Measurements from ENCODE around the gene KCNN2. TPM values are rescaled to one million over a fixed set of nuclear protein-coding genes. Genes with fewer than 3 reads are reported as not detected.

Gene KCNN2
- polyA plus RNA-seq, 1 donor from 2014 or later = 1.0 TPM

- H3K9ac ChIP-seq (ENCODE audit: low read length) = no peak overlapping the region
- no peak overlapping the region for H3K4me2 ChIP-seq (ENCODE audit: low read length)
- no peaks in the 10 kb centered on the region for H3K9me3 ChIP-seq (ENCODE audit: low read length)
- H3K36me3 ChIP-seq (ENCODE audit: insufficient read depth, low read length) = no peaks in the 10 kb centered on the region
- H3K27me3 ChIP-seq (ENCODE audit: insufficient read depth, low read depth, low read length) = no peaks in the 10 kb centered on the region
- no peak overlapping the region for H3K4me3 ChIP-seq (ENCODE audit: low read length)
- TF ChIP-seq EZH2 (IDR thresholded peaks at IDR 0.05; ENCODE audit: borderline replicate concordance, insufficient read depth, low read length, poor library complexity, severe bottlenecking) = no peak
- no peak for TF ChIP-seq SMC3 (conservative IDR thresholded peaks at IDR 0.05; ENCODE audit: poor library complexity)
- TF ChIP-seq CTCF (IDR thresholded peaks at IDR 0.05; ENCODE audit: poor library complexity, severe bottlenecking) = no peak
- TF ChIP-seq EP300 (conservative IDR thresholded peaks at IDR 0.05; ENCODE audit: poor library complexity, severe bottlenecking) = no peak
- TF ChIP-seq REST (IDR thresholded peaks at IDR 0.05; ENCODE audit: borderline replicate concordance) = no peak
- TF ChIP-seq RAD21 (conservative IDR thresholded peaks at IDR 0.05) = no peak
- TF ChIP-seq POLR2AphosphoS5 (IDR thresholded peaks at IDR 0.05) = no peak
- TF ChIP-seq MXI1 (conservative IDR thresholded peaks at IDR 0.05; ENCODE audit: poor library complexity, severe bottlenecking) = no peak
- TF ChIP-seq TAF1 (IDR thresholded peaks at IDR 0.05; ENCODE audit: low read depth) = no peak
- H2AFZ ChIP-seq (ENCODE audit: low read depth, low read length) = no peak overlapping the region
- no peaks in the 10 kb centered on the region for H3K79me2 ChIP-seq (replicated peaks; ENCODE audit: insufficient read depth, low read length)
- no peaks in the 10 kb centered on the region for H3F3A ChIP-seq (ENCODE audit: insufficient read depth, low read length, poor library complexity, severe bottlenecking)
- H3K27ac ChIP-seq (ENCODE audit: low read length) = no peak overlapping the region
- no peaks in the 10 kb centered on the region for H3K9me2 ChIP-seq (ENCODE audit: insufficient read depth, low read length)
- no peaks in the 10 kb centered on the region for H4K20me1 ChIP-seq (ENCODE audit: insufficient read depth)
These were observed 45.9 kb downstream of the KCNN2 start for GRCh38 chr5:114407783-114408182.

GRCh38 chr5:114408847-114409246 lies 47.0 kb downstream of the KCNN2 start:
- H3F3A ChIP-seq (ENCODE audit: insufficient read depth, low read length, poor library complexity, severe bottlenecking) = no peaks in the 10 kb centered on the region
- no peak overlapping the region for H3K4me3 ChIP-seq (ENCODE audit: low read length)
- H3K4me2 ChIP-seq (ENCODE audit: low read length) = no peak overlapping the region
- H3K36me3 ChIP-seq (ENCODE audit: insufficient read depth, low read length) = no peaks in the 10 kb centered on the region
- H3K9me2 ChIP-seq (ENCODE audit: insufficient read depth, low read length) = no peaks in the 10 kb centered on the region
- TF ChIP-seq SMC3 (conservative IDR thresholded peaks at IDR 0.05; ENCODE audit: poor library complexity) (no peak), CTCF (IDR thresholded peaks at IDR 0.05; ENCODE audit: poor library complexity, severe bottlenecking) (no peak), POLR2AphosphoS5 (IDR thresholded peaks at IDR 0.05) (no peak), MXI1 (conservative IDR thresholded peaks at IDR 0.05; ENCODE audit: poor library complexity, severe bottlenecking) (no peak), TAF1 (IDR thresholded peaks at IDR 0.05; ENCODE audit: low read depth) (no peak), RAD21 (conservative IDR thresholded peaks at IDR 0.05) (no peak), EZH2 (IDR thresholded peaks at IDR 0.05; ENCODE audit: borderline replicate concordance, insufficient read depth, low read length, poor library complexity, severe bottlenecking) (no peak)
- H3K27me3 ChIP-seq (ENCODE audit: insufficient read depth, low read depth, low read length) = no peaks in the 10 kb centered on the region
- H3K9me3 ChIP-seq (ENCODE audit: low read length) = no peaks in the 10 kb centered on the region
- H3K79me2 ChIP-seq (replicated peaks; ENCODE audit: insufficient read depth, low read length) = no peaks in the 10 kb centered on the region
- no peak overlapping the region for H3K27ac ChIP-seq (ENCODE audit: low read length)
- no peak overlapping the region for H3K9ac ChIP-seq (ENCODE audit: low read length)
- H2AFZ ChIP-seq (ENCODE audit: low read depth, low read length) = no peak overlapping the region
- H4K20me1 ChIP-seq (ENCODE audit: insufficient read depth) = no peaks in the 10 kb centered on the region
